Placental epithelial cell (primary cell): Measurements from ENCODE around the gene ZC3H10. TPM values are rescaled to one million over a fixed set of nuclear protein-coding genes. Genes with fewer than 3 reads are reported as not detected.

Experiments used
- total RNA-seq: library from RNA; depleted of rRNA; stranded (reverse); fragments of >200 nt; gene quantifications from 2 replicates; pipeline ENCODE4 v1.2.3, GENCODE V29; 2012

Gene ZC3H10
- 5.9 and 6.0 TPM in 2 replicates for total RNA-seq

GRCh38 chr12:56117778-56118687 is at the start of gene ZC3H10:
Gene ZC3H10 (plus strand): TSS chr12:56118266. CDS start chr12:56120563, 2,297 bp downstream.

GRCh38 chr12:56079723-56080555 is 38.1 kb upstream of the ZC3H10 start, which contains the start of gene ERBB3:
Gene ERBB3 (plus strand): TSS chr12:56080165. CDS start chr12:56080301, 136 bp downstream.

GRCh38 chr12:56104109-56104814 is 13.8 kb upstream of the ZC3H10 start, which contains the start of gene PA2G4:
Gene PA2G4 (plus strand): TSS chr12:56104559. CDS start chr12:56104738, 179 bp downstream.

GRCh38 chr12:56116267-56117081 is 1.6 kb upstream of the ZC3H10 start, which contains the start of gene RPL41:
Gene RPL41 (plus strand): TSS chr12:56116633.

GRCh38 chr12:56127888-56128669 is 10.0 kb downstream of the ZC3H10 start, which contains the start of gene ESYT1:
Gene ESYT1 (plus strand): TSS chr12:56128267. CDS start chr12:56128320, 53 bp downstream.

GRCh38 chr12:56152132-56152755 is 34.2 kb downstream of the ZC3H10 start, which contains the start of gene MYL6B:
Gene MYL6B (plus strand): TSS chr12:56152587. CDS start chr12:56153919, 1,332 bp downstream.

GRCh38 chr12:56158029-56158925 is 40.2 kb downstream of the ZC3H10 start, which contains the start of gene MYL6:
Gene MYL6 (plus strand): TSS chr12:56158359. CDS start chr12:56158402, 43 bp downstream.

Other genes with a start within 250 kb of the ZC3H10 start
- gene PYM1, start 190.4 kb upstream of the ZC3H10 start, total RNA-seq, result 20.7 and 33.4 TPM in 2 replicates
- gene DGKA, start 187.1 kb upstream of the ZC3H10 start, total RNA-seq, result 143 and 269 TPM in 2 replicates
- 2.1 and 7.1 TPM in 2 replicates for gene PMEL, start 152.2 kb upstream of the ZC3H10 start, total RNA-seq
- 50.5 and 62.8 TPM in 2 replicates for gene CDK2, start 151.4 kb upstream of the ZC3H10 start, total RNA-seq
- gene RAB5B, start 144.2 kb upstream of the ZC3H10 start, total RNA-seq, result 87.6 and 122 TPM in 2 replicates
- gene SUOX, start 121.0 kb upstream of the ZC3H10 start, total RNA-seq, result 17.7 and 21.8 TPM in 2 replicates
- gene IKZF4, start 97.2 kb upstream of the ZC3H10 start, total RNA-seq, result 0.79 and 2.1 TPM in 2 replicates
- 265 and 520 TPM in 2 replicates for gene RPS26, start 76.3 kb upstream of the ZC3H10 start, total RNA-seq
- gene ERBB3, start 38.1 kb upstream of the ZC3H10 start, total RNA-seq, result 51.7 and 74.6 TPM in 2 replicates
- gene PA2G4, start 13.7 kb upstream of the ZC3H10 start, total RNA-seq, result 96.2 and 117 TPM in 2 replicates
- gene RPL41, start 1.6 kb upstream of the ZC3H10 start, total RNA-seq, result 1,239 and 5,034 TPM in 2 replicates
- gene ESYT1, start 10.0 kb downstream of the ZC3H10 start, total RNA-seq, result 100 and 157 TPM in 2 replicates
- 53.4 and 63.1 TPM in 2 replicates for gene MYL6B, start 34.3 kb downstream of the ZC3H10 start, total RNA-seq
- 928 and 1,710 TPM in 2 replicates for gene MYL6, start 40.1 kb downstream of the ZC3H10 start, total RNA-seq
- 43.6 and 75.4 TPM in 2 replicates for gene SMARCC2, start 71.2 kb downstream of the ZC3H10 start, total RNA-seq
- 67.9 and 98.9 TPM in 2 replicates for gene RNF41, start 103.7 kb downstream of the ZC3H10 start, total RNA-seq
- gene NABP2, start 106.1 kb downstream of the ZC3H10 start, total RNA-seq, result 14.5 and 31.6 TPM in 2 replicates
- gene SLC39A5, start 111.8 kb downstream of the ZC3H10 start, total RNA-seq, result 0.39 TPM in 1 of 2 replicates, not detected in the other
- 26.7 and 53.0 TPM in 2 replicates for gene ANKRD52, start 140.1 kb downstream of the ZC3H10 start, total RNA-seq
- 19.1 and 20.4 TPM in 2 replicates for gene COQ10A, start 148.7 kb downstream of the ZC3H10 start, total RNA-seq
- gene CS, start 182.1 kb downstream of the ZC3H10 start, total RNA-seq, result 101 and 133 TPM in 2 replicates
- gene CNPY2, start 197.7 kb downstream of the ZC3H10 start, total RNA-seq, result 80.1 and 106 TPM in 2 replicates
- gene PAN2, start 215.7 kb downstream of the ZC3H10 start, total RNA-seq, result 25.2 and 42.8 TPM in 2 replicates
- 0.22 TPM in 1 of 2 replicates, not detected in the other for gene IL23A, start 220.6 kb downstream of the ZC3H10 start, total RNA-seq
- 155 and 167 TPM in 2 replicates for gene STAT2, start 241.8 kb downstream of the ZC3H10 start, total RNA-seq
- not detected in 2 replicates for gene APOF, start 244.6 kb downstream of the ZC3H10 start, total RNA-seq